ENCODE measurements around the gene CA5A.
"Not testable (repeated sequence)": the region's sequence is repeated elsewhere in the genome, so short reads cannot be mapped to it uniquely, and the experiment has no call there.

- TF ChIP-seq POLR2A, POLR2AphosphoS5 (IDR thresholded peaks at IDR 0.05; ENCODE audit: low read depth, low read length): not testable (repeated sequence)
Measured at GRCh38 chr16:87900489-87900888, 35.8 kb downstream of the CA5A start.
